ENCODE data around the gene NUFIP2. TPM values are rescaled to one million over a fixed set of nuclear protein-coding genes. Genes with fewer than 3 reads are reported as not detected.
A peak's percentile ranks its signal among the peaks of the same experiment; 100 is the strongest.

The NUFIP2 gene
- total RNA-seq, 2 donors from 2014 or later: 39.7 to 65.8 TPM

DNA sequence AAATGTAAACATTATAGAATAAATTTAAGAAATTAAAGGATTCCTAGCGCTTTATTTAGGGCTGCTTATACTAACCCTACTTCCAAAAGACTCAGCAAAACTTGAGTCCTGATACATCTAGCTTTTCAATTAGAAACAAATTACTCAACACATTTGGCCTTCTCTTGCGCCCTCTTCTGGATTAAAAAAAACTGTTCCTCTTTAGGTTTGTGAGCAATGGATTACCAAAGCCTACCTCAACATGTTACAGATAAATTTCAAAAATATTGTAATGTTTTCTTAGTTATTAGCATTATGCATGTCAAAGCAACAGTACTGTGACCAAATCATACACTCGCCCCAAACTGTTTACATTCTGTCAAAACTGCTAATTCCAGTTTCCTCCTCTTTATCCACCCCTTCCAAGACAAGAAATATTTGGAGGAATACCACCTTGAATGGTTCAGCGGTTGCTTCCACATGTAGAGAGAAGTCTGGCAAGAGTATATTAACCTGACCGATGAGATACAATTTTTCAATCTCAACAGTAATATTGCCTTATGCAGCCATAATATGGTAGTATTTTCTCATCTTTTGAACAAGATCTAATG, 2.7 kb downstream of the NUFIP2 start:
- H3K36me3 ChIP-seq: peaks cover 14% of the 10 kb centered on the region
- H3K27me3 ChIP-seq (replicated peaks; ENCODE audit: insufficient read depth): no peaks in the 10 kb centered on the region
- H3K9me3 ChIP-seq: no peaks in the 10 kb centered on the region
- peaks cover 32 to 57% of the 10 kb centered on the region in 2 donors for H3K4me1 ChIP-seq (ENCODE audit: control insufficient read depth in 1 of 2, low read depth in 2 of 2)
- DNase-seq (ENCODE audit: low spot score) (no peak), ATAC-seq (ENCODE audit: insufficient number of reproducible peaks, low FRiP score, low read depth) (no peak)
- H3K27ac ChIP-seq: peak overlapping the region in 1 of 2 donors; percentile 99
- TF ChIP-seq, protein P1, sequence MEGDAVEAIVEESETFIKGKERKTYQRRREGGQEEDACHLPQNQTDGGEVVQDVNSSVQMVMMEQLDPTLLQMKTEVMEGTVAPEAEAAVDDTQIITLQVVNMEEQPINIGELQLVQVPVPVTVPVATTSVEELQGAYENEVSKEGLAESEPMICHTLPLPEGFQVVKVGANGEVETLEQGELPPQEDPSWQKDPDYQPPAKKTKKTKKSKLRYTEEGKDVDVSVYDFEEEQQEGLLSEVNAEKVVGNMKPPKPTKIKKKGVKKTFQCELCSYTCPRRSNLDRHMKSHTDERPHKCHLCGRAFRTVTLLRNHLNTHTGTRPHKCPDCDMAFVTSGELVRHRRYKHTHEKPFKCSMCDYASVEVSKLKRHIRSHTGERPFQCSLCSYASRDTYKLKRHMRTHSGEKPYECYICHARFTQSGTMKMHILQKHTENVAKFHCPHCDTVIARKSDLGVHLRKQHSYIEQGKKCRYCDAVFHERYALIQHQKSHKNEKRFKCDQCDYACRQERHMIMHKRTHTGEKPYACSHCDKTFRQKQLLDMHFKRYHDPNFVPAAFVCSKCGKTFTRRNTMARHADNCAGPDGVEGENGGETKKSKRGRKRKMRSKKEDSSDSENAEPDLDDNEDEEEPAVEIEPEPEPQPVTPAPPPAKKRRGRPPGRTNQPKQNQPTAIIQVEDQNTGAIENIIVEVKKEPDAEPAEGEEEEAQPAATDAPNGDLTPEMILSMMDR (IDR thresholded peaks at IDR 0.05): peak; percentile 64
- H3K4me3 ChIP-seq: peak overlapping the region; percentile 78

GRCh38 chr17:29289852-29290251, 4.1 kb downstream of the NUFIP2 start:
- H3K27me3 ChIP-seq (replicated peaks; ENCODE audit: insufficient read depth): no peaks in the 10 kb centered on the region
- ATAC-seq (ENCODE audit: insufficient number of reproducible peaks, low FRiP score, low read depth) (no peak), DNase-seq (ENCODE audit: low spot score) (no peak)
- H3K4me1 ChIP-seq (ENCODE audit: control insufficient read depth in 1 of 2, low read depth in 2 of 2): peaks cover 33 to 69% of the 10 kb centered on the region in 2 donors
- H3K9me3 ChIP-seq: no peaks in the 10 kb centered on the region
- H3K36me3 ChIP-seq: peaks cover 19% of the 10 kb centered on the region
- TF ChIP-seq, protein P1 (IDR thresholded peaks at IDR 0.05): no peak
- H3K27ac ChIP-seq: peak overlapping the region in 1 of 2 donors; percentile 2
- peak overlapping the region; percentile 45 for H3K4me3 ChIP-seq

DNA sequence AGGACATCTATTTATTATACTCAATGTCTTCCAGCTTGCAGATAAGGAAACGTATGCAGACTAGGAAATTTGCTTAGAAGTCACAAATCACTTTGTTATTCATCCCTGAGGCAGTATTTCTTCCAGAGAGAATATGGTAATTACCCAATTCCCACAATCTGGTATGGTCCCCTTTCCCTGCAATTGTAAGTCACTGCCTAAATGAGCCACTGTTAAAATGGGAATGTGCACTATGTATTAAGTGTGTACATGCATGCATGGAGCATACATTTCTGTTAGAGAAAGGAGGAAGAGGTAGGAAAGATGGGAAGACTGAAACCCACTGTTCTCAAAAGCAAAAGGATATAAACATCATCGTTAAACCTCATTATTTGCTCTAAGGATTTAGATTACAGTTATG, 10.0 kb downstream of the NUFIP2 start:
- ATAC-seq (ENCODE audit: insufficient number of reproducible peaks, low FRiP score, low read depth): no peak
- H3K4me1 ChIP-seq (ENCODE audit: control insufficient read depth in 1 of 2, low read depth in 2 of 2): peaks cover 39 to 86% of the 10 kb centered on the region in 2 donors
- DNase-seq (ENCODE audit: low spot score): no peak
- H3K4me3 ChIP-seq: peak overlapping the region; percentile 39
- peaks cover 49% of the 10 kb centered on the region for H3K36me3 ChIP-seq
- no peak overlapping the region for H3K27ac ChIP-seq
- TF ChIP-seq, protein P1 (IDR thresholded peaks at IDR 0.05): no peak
- no peaks in the 10 kb centered on the region for H3K27me3 ChIP-seq (replicated peaks; ENCODE audit: insufficient read depth)
- H3K9me3 ChIP-seq: no peaks in the 10 kb centered on the region

DNA sequence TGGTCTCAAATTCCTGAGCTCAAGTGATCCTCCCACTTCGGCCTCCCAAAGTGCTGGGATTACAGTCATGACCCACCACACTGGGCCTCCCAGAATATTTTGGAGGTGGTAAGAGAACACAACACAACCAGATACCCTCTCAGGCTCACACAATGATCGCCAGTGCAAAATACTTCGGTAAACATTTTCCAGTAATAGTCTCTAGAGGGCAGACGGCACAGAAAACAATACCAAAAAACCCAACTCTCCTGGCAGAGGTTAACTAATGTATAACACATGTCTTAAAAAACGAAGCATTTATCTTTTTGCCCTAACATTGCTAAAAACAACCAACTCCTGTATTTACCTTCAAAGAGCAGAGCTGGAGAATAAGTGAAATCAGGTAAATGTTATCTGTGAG, 10.5 kb downstream of the NUFIP2 start:
- Histone ChIP-seq H3K4me1 (ENCODE audit: control insufficient read depth in 1 of 2, low read depth in 2 of 2) (peaks cover 34 to 85% of the 10 kb centered on the region in 2 donors), H3K9me3 (no peaks in the 10 kb centered on the region), H3K4me3 (peak overlapping the region; percentile 39), H3K27me3 (replicated peaks; ENCODE audit: insufficient read depth) (no peaks in the 10 kb centered on the region), H3K36me3 (peaks cover 49% of the 10 kb centered on the region), H3K27ac (no peak overlapping the region)
- DNase-seq (ENCODE audit: low spot score): no peak
- TF ChIP-seq, protein P1 (IDR thresholded peaks at IDR 0.05): no peak
- no peak for ATAC-seq (ENCODE audit: insufficient number of reproducible peaks, low FRiP score, low read depth)

- Histone ChIP-seq H3K27me3 (replicated peaks; ENCODE audit: insufficient read depth) (no peaks in the 10 kb centered on the region), H3K9me3 (no peaks in the 10 kb centered on the region), H3K4me1 (ENCODE audit: control insufficient read depth in 1 of 2, low read depth in 2 of 2) (peaks cover 44 to 87% of the 10 kb centered on the region in 2 donors), H3K27ac (no peak overlapping the region), H3K4me3 (no peak overlapping the region), H3K36me3 (peaks cover 31% of the 10 kb centered on the region)
- ATAC-seq (ENCODE audit: insufficient number of reproducible peaks, low FRiP score, low read depth) (no peak), DNase-seq (ENCODE audit: low spot score) (no peak)
- TF ChIP-seq, protein P1 (IDR thresholded peaks at IDR 0.05): no peak
These were observed 14.4 kb downstream of the NUFIP2 start for GRCh38 chr17:29279397-29280070.
